Ishikawa (cell line): ENCODE data around the gene SGMS1.

Experiments
- EP300 ChIP-seq: IDR thresholded peaks from 2 replicates; pipeline ENCODE4 v1.6.1; 2012; ENCODE audit warnings: borderline replicate concordance
- NFIC ChIP-seq: IDR thresholded peaks from 2 replicates; pipeline ENCODE4 v1.6.1; 2012
- REST ChIP-seq: IDR thresholded peaks from 2 replicates; pipeline ENCODE4 v1.6.1; 2012; ENCODE audit warnings: low read depth, mild to moderate bottlenecking
- TAF1 ChIP-seq: IDR thresholded peaks from 2 replicates; pipeline ENCODE4 v1.6.1; 2012; ENCODE audit warnings: low read depth, mild to moderate bottlenecking

- TF ChIP-seq TAF1 (no peak), NFIC (no peak), REST (no peak), EP300 (no peak)
These were observed 66.5 kb downstream of the SGMS1 start for GRCh38 chr10:50557130-50557682.
